GM23248 (cell line): ENCODE data around the gene RHOXF2B.

Experiments
- EZH2 ChIP-seq: fragments of 200-600 bp; sonication (generic); IDR thresholded peaks from 2 replicates; pipeline ENCODE4 v1.6.1; 2018; ENCODE audit warnings: antibody characterized with exemption, mild to moderate bottlenecking; ENCODE audit not compliant: insufficient read depth, poor library complexity, severe bottlenecking
- EZH2phosphoT487 ChIP-seq: fragments of 200-600 bp; sonication (generic); IDR thresholded peaks from 2 replicates; pipeline ENCODE4 v1.6.1; 2018; ENCODE audit warnings: antibody characterized with exemption, moderate library complexity, mild to moderate bottlenecking, low read depth; ENCODE audit not compliant: insufficient read depth

GRCh38 chrX:120087289-120088017 lies 10.0 kb upstream of the RHOXF2B start:
- TF ChIP-seq EZH2 (no peak), EZH2phosphoT487 (no peak)
